ENCODE data around the gene KRTAP5-5.

Gene KRTAP5-5

GRCh38 chr11:1679881-1680280 lies 50.3 kb downstream of the KRTAP5-5 start:
- no peak for DNase-seq (ENCODE audit: low read depth)
- TF ChIP-seq CTCF (IDR thresholded peaks at IDR 0.05; ENCODE audit: low read depth, low read length, missing control alignments): no peak
- H3K4me3 ChIP-seq (ENCODE audit: low read depth, low read length): no peak overlapping the region
